Peyer's patch (tissue), 4 donors: Measurements from ENCODE around the gene PHRF1. TPM values are rescaled to one million over a fixed set of nuclear protein-coding genes. Genes with fewer than 3 reads are reported as not detected.

Source experiments
- DNase-seq, 3 donors: peaks; one replicate each; pipeline ENCODE4 v3.0.0-alpha.2; 2017 to 2019
- H3K27ac ChIP-seq, 4 donors: fragments of 200-600 bp; sonication (generic); one replicate each; pipeline ENCODE4 v1.5.1; 2016 to 2019
- H3K27me3 ChIP-seq, 2 donors: fragments of 200-600 bp; sonication (generic); one replicate each; pipeline ENCODE4 v1.5.1; 2019
- H3K36me3 ChIP-seq, 3 donors: fragments of 200-600 bp; sonication (generic); one replicate each; pipeline ENCODE4 v1.5.1; 2016 to 2019
- H3K4me1 ChIP-seq, 4 donors: fragments of 200-600 bp; sonication (generic); one replicate each; pipeline ENCODE4 v1.5.1; 2016 to 2019
- H3K4me3 ChIP-seq, 4 donors: fragments of 200-600 bp; sonication (generic); 1 replicate in 3 of 4; 2 replicates in 1 of 4; pipeline ENCODE4 v1.5.1; 2016 to 2019; ENCODE audit warnings: mild to moderate bottlenecking in 1 of 4
- H3K9me3 ChIP-seq, 4 donors: fragments of 200-600 bp; sonication (generic); one replicate each; pipeline ENCODE4 v1.5.1; 2016 to 2019; ENCODE audit warnings: mild to moderate bottlenecking in 1 of 4
- POLR2A ChIP-seq, 2 donors: fragments of 450-650 bp; IDR thresholded peaks; one replicate each; pipeline ENCODE4 v1.5.1; 2017; ENCODE audit warnings: antibody characterized with exemption in 2 of 2, mild to moderate bottlenecking in 2 of 2, moderate library complexity in 2 of 2
- total RNA-seq, 4 donors: library from RNA; depleted of rRNA; stranded (reverse); fragments of >200 nt; gene quantifications; one replicate each; pipeline ENCODE4 v1.1.0, GENCODE V29; 2016
- TF ChIP-seq, protein P1 (sequence below), 6 experiments: fragments of 450-650 bp in 4 of 6; fragments of 200-600 bp in 2 of 6; sonication (generic) in 1 of 6; IDR thresholded peaks; one replicate each; pipeline ENCODE4 v1.5.1; 2017 to 2019; ENCODE audit warnings: antibody characterized with exemption in 6 of 6, mild to moderate bottlenecking in 3 of 6, moderate library complexity in 1 of 6

The PHRF1 gene, protein sequence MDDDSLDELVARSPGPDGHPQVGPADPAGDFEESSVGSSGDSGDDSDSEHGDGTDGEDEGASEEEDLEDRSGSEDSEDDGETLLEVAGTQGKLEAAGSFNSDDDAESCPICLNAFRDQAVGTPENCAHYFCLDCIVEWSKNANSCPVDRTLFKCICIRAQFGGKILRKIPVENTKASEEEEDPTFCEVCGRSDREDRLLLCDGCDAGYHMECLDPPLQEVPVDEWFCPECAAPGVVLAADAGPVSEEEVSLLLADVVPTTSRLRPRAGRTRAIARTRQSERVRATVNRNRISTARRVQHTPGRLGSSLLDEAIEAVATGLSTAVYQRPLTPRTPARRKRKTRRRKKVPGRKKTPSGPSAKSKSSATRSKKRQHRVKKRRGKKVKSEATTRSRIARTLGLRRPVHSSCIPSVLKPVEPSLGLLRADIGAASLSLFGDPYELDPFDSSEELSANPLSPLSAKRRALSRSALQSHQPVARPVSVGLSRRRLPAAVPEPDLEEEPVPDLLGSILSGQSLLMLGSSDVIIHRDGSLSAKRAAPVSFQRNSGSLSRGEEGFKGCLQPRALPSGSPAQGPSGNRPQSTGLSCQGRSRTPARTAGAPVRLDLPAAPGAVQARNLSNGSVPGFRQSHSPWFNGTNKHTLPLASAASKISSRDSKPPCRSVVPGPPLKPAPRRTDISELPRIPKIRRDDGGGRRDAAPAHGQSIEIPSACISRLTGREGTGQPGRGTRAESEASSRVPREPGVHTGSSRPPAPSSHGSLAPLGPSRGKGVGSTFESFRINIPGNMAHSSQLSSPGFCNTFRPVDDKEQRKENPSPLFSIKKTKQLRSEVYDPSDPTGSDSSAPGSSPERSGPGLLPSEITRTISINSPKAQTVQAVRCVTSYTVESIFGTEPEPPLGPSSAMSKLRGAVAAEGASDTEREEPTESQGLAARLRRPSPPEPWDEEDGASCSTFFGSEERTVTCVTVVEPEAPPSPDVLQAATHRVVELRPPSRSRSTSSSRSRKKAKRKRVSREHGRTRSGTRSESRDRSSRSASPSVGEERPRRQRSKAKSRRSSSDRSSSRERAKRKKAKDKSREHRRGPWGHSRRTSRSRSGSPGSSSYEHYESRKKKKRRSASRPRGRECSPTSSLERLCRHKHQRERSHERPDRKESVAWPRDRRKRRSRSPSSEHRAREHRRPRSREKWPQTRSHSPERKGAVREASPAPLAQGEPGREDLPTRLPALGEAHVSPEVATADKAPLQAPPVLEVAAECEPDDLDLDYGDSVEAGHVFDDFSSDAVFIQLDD (N-terminal part only)
- 10 to 100 TPM; 48.4 to 88.0 (median 57.8) TPM for total RNA-seq

DNA sequence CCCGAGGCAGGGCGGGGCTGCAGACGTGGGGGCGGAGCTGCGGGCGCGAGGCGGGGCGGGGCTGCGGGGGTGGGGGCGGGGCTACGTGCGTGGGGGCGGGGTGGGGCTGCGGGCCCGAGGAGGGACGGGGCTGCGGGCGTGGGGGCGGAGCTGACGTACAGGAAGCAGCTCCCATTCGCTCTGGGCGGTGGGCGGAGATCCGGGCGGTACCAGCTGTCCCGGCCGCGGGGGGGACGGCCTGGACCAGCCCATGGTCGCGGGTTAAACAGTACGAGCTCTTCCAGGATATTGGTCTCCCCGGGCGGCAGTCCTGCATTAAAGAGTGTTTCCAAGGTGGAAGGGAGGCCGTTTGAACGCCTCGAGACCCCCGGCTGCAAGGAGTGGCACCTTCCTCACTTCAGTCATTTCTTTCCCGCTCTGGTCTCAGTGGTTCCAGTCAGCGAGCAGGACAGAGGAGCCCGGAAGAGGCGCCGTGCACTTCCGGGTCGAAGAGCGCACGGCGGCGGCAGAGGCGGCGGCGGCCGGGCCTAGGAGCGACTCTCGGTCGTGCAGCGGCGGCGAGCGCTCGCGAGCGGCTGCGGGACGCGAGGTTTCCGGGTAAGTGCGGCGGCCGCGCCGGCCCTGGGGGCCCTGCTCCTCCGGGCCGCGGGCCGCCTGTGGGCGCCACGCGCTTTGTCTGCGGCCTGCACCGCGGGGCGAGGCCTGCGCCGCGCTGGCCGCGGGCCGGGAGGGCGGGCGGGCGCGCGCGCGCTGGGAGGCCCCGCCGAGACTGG is at the start of gene PHRF1:
Gene PHRF1 (plus strand): TSS at position 475 of the 773 bp plus-strand sequence. CDS start 5,043 bp downstream, outside the sequence.
- Histone ChIP-seq H3K9me3 (no peaks in the 10 kb centered on the region), H3K36me3 (no peaks in the 10 kb centered on the region), H3K4me3 (peak within 1 kb of the TSS; percentile 80 to 98 (median 84)), H3K27ac (peak within 1 kb of the TSS; percentile 86 to 97 (median 92)), H3K27me3 (no peaks in the 10 kb centered on the region), H3K4me1 (peaks cover 12 to 57% (median 33%) of the 10 kb centered on the region in 4 donors)
- peak; percentile 95 to 98 (median 98) for DNase-seq
- peak; percentile 72 to 92 for TF ChIP-seq POLR2A (IDR thresholded peaks at IDR 0.05)
- TF ChIP-seq, protein P1, sequence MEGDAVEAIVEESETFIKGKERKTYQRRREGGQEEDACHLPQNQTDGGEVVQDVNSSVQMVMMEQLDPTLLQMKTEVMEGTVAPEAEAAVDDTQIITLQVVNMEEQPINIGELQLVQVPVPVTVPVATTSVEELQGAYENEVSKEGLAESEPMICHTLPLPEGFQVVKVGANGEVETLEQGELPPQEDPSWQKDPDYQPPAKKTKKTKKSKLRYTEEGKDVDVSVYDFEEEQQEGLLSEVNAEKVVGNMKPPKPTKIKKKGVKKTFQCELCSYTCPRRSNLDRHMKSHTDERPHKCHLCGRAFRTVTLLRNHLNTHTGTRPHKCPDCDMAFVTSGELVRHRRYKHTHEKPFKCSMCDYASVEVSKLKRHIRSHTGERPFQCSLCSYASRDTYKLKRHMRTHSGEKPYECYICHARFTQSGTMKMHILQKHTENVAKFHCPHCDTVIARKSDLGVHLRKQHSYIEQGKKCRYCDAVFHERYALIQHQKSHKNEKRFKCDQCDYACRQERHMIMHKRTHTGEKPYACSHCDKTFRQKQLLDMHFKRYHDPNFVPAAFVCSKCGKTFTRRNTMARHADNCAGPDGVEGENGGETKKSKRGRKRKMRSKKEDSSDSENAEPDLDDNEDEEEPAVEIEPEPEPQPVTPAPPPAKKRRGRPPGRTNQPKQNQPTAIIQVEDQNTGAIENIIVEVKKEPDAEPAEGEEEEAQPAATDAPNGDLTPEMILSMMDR (IDR thresholded peaks at IDR 0.05), result peak in 3 of 6 experiments; percentile 0 to 16 (median 7)

DNA sequence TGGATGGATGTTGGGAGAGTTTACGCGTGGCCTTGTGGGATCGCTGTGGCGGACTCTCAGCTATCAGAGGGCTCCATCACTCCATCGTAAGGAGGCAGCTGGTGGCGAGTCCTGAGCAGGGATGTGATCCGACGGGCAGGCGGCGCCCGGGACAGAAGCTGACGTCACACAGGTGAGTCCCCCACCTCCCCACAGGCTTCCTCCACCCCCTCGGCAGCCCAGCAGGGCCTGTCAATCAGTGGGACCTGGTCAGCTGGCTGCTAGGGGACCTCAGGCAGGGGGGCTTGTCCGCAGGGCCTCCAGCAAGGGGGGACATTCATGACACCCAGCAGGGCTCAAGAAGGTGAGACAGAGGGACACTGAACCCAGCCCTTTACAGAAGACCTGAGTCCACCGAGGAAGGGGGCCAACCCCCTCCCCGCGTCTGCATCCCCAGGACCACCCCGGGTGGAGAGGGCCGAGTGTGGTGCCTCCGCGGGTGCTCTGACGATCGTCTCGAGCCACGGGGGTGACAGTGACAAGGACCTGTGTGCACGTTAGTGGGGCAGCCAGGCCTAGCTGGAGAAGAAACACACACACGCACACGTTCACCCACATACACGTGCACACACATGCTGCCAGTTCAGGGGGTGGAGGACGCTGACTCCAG is 48.0 kb upstream of the PHRF1 start:
- Histone ChIP-seq H3K9me3 (no peaks in the 10 kb centered on the region), H3K27me3 (no peaks in the 10 kb centered on the region), H3K4me3 (no peak overlapping the region), H3K27ac (no peak overlapping the region), H3K36me3 (peaks cover 0 to 23% (median 0%) of the 10 kb centered on the region in 3 donors), H3K4me1 (peaks cover 0 to under 1% (median 0%) of the 10 kb centered on the region in 4 donors)
- TF ChIP-seq POLR2A (IDR thresholded peaks at IDR 0.05), result no peak
- TF ChIP-seq, protein P1 (IDR thresholded peaks at IDR 0.05), result no peak
- DNase-seq, result no peak

DNA sequence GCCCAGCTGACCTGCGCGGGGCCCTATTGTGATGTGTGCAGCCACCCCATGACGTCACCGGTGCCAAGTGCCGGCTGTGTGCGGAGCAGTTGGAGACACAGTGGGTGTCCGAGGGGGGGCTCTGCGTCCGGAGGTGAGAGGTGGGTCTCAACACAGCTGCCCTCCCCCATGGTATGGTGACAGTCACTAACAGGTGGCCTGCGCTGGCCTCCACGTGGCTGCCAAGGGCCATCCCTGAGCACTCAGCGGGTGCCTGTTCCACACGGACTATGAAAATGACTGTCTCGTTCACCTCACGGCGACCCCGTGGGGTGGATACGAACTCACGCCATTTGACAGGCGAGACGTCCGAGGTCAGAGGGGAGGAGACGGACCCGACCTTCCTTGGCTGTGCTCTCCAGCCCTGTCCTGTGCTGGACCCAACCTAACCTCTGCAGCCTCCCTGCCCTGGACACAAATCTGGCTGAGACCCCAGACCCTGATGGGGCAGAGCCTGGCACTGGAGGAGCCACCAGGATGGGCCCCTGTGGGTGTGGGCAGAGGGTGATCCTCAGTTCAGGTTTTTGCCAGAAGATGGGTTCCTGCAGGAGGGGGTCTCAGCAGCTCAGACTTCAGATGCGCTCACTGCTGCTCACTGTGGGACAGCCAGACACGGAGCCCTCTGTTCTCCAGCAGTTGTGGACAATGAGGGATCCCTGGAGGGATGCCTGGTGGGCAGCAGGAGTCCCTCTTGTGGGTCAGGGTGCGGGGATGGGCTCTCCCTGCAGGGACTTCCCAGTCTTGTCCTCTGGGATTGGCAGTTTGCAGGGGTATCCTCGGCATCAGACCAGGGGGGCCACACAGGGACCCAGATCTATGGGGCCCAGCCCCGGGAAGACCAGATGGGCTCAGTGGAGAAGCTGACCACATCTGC is 47.2 kb upstream of the PHRF1 start:
- Histone ChIP-seq H3K27me3 (no peaks in the 10 kb centered on the region), H3K36me3 (peaks cover 0 to 26% (median 0%) of the 10 kb centered on the region in 3 donors), H3K4me1 (peaks cover 0 to 8% (median 2%) of the 10 kb centered on the region in 4 donors), H3K9me3 (no peaks in the 10 kb centered on the region), H3K27ac (no peak overlapping the region), H3K4me3 (no peak overlapping the region)
- TF ChIP-seq, protein P1 (IDR thresholded peaks at IDR 0.05), result no peak
- no peak for TF ChIP-seq POLR2A (IDR thresholded peaks at IDR 0.05)
- peak in 1 of 3 donors; percentile 37 for DNase-seq

DNA sequence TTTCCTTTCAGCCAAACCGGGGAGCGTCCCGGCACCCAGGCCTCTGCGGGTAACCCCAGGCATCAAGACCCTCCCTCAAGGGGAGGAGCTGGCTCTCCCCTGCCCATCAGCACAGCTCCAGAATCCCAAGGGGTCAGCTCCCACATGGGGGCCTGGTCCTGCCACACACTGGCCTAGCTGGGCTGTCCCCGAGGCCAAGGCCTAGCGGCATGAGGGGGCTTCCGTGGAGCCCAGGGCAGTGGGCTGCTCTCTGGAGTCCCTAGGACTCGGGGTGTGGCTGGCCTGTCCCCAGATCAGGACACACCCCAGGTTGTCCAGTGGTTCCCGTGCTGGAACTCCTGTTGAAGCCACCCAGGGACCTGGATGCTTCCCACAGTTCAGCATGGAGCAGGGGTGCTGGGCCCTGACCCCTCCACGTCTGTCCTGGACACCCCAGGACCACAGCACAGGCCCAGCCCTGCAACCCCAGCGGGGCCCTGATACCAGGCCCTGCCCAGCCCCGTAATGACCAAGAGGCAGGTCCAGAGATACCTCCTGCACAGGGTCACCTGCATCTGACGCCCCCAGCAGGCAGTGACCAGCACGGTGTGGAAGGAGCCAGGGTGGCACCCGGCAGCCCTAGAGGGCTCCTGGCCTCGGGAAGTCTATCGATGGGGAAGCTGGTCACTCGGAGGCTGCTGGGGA is 46.4 kb upstream of the PHRF1 start:
- Histone ChIP-seq H3K4me1 (peaks cover 0 to 16% (median 9%) of the 10 kb centered on the region in 4 donors), H3K27ac (no peak overlapping the region), H3K27me3 (no peaks in the 10 kb centered on the region), H3K36me3 (peaks cover 0 to 26% (median 0%) of the 10 kb centered on the region in 3 donors), H3K9me3 (no peaks in the 10 kb centered on the region), H3K4me3 (no peak overlapping the region)
- peak in 1 of 3 donors; percentile 44 for DNase-seq
- TF ChIP-seq, protein P1 (IDR thresholded peaks at IDR 0.05), result no peak
- TF ChIP-seq POLR2A (IDR thresholded peaks at IDR 0.05), result no peak
